AG10803 (cell line): Measurements from ENCODE around the gene PSORS1C1.

ENCODE experiments used
- DNase-seq: peaks from one replicate; pipeline ENCODE4 v3.0.0; 2010; ENCODE audit warnings: low read depth
- H3K4me3 ChIP-seq: 2 replicates; pipeline ENCODE4 v1.5.1; 2011; ENCODE audit warnings: mild to moderate bottlenecking, low read length, control low read depth
- CTCF ChIP-seq: conservative IDR thresholded peaks from 2 replicates; pipeline ENCODE4 v1.5.1; 2011; ENCODE audit warnings: mild to moderate bottlenecking, low read length, control low read depth, inconsistent platforms

PSORS1C1 gene

GRCh38 chr6:31090275-31090972 lies 24.2 kb upstream of the PSORS1C1 start:
- no peak overlapping the region for H3K4me3 ChIP-seq
- no peak for TF ChIP-seq CTCF
- DNase-seq: no peak

GRCh38 chr6:31090973-31091364 lies 23.6 kb upstream of the PSORS1C1 start:
- DNase-seq: no peak
- no peak for TF ChIP-seq CTCF

GRCh38 chr6:31091680-31092079 lies 22.9 kb upstream of the PSORS1C1 start:
- no peak for DNase-seq
- no peak overlapping the region for H3K4me3 ChIP-seq
- TF ChIP-seq CTCF: no peak

More at GRCh38 chr6:31090973-31091364, 23.6 kb upstream of the PSORS1C1 start:
- no peak overlapping the region for H3K4me3 ChIP-seq

GRCh38 chr6:31092238-31092637 lies 22.4 kb upstream of the PSORS1C1 start:
- no peak for TF ChIP-seq CTCF
- H3K4me3 ChIP-seq: no peak overlapping the region
- DNase-seq: no peak

- no peak for TF ChIP-seq CTCF
- H3K4me3 ChIP-seq: no peak overlapping the region
- no peak for DNase-seq
Measured at GRCh38 chr6:31092769-31093505, 21.7 kb upstream of the PSORS1C1 start.

- H3K4me3 ChIP-seq: no peak overlapping the region
- peak; percentile 17 for DNase-seq
- TF ChIP-seq CTCF: no peak
Measured at GRCh38 chr6:31094389-31094881, 20.2 kb upstream of the PSORS1C1 start.

- no peak overlapping the region for H3K4me3 ChIP-seq
- TF ChIP-seq CTCF: no peak
- DNase-seq: no peak
Measured at GRCh38 chr6:31096215-31096614, 18.4 kb upstream of the PSORS1C1 start.
